Calu3 (cell line): ENCODE data around the gene SMARCC1. TPM values are rescaled to one million over a fixed set of nuclear protein-coding genes. Genes with fewer than 3 reads are reported as not detected.

ENCODE experiments used
- BruUV-seq: library from RNA; stranded (reverse); fragments of 400-500 nt; replicated peaks from 2 replicates; lab custom pipeline; 2021; lab: Mats Ljungman, UMichigan
- CTCF ChIA-PET: fragments of 300-600 bp; sonication (Branson Sonifier 250); formaldehyde crosslinking; loops from one replicate; lab custom pipeline; 2022; ENCODE audit warnings: antibody characterized with exemption; lab: Charles Lee
- DNase-seq: peaks from one replicate; pipeline ENCODE4 v3.0.0; 2022
- H3K27ac Mint-ChIP-seq: one replicate; pipeline ENCODE4 v1.8.0; 2022; ENCODE audit warnings: mixed read lengths; ENCODE audit not compliant: unreplicated experiment
- H3K27me3 Mint-ChIP-seq: one replicate; pipeline ENCODE4 v1.8.0; 2022; ENCODE audit warnings: mixed read lengths; ENCODE audit not compliant: unreplicated experiment
- H3K36me3 Mint-ChIP-seq: one replicate; pipeline ENCODE4 v1.8.0; 2022; ENCODE audit warnings: mild to moderate bottlenecking, moderate library complexity, mixed read lengths; ENCODE audit not compliant: insufficient read depth, unreplicated experiment
- H3K4me1 Mint-ChIP-seq: one replicate; pipeline ENCODE4 v1.8.0; 2022; ENCODE audit warnings: mild to moderate bottlenecking, low read depth, mixed read lengths; ENCODE audit not compliant: unreplicated experiment
- H3K4me3 Mint-ChIP-seq: one replicate; pipeline ENCODE4 v1.8.0; 2022; ENCODE audit warnings: mild to moderate bottlenecking, low read depth, moderate library complexity, mixed read lengths; ENCODE audit not compliant: unreplicated experiment
- H3K9me3 Mint-ChIP-seq: one replicate; pipeline ENCODE4 v1.8.0; 2022; ENCODE audit warnings: low read depth, mixed read lengths; ENCODE audit not compliant: unreplicated experiment
- CTCF ChIP-seq: fragments of 200-600 bp; IDR thresholded peaks from one replicate; pipeline ENCODE4 v1.8.0; 2022; ENCODE audit warnings: antibody characterized with exemption; ENCODE audit not compliant: unreplicated experiment
- intact Hi-C: fragments of 100-400 bp; cut with micrococcal nuclease; formaldehyde crosslinking; loops from one replicate; pipeline ENCODE4 v1.10.0; 2022; ENCODE audit not compliant: unreplicated experiment
- total RNA-seq: library from RNA; stranded (reverse); gene quantifications from 2 replicates; pipeline ENCODE4 v1.2.3, GENCODE V29; 2022

The SMARCC1 gene
- total RNA-seq, 1 experiment from 2014 or later: 122 TPM

- peaks cover 56% of the 10 kb centered on the region for H3K36me3 Mint-ChIP-seq
- no peaks in the 10 kb centered on the region for H3K9me3 Mint-ChIP-seq
- H3K4me1 Mint-ChIP-seq: peaks cover 10% of the 10 kb centered on the region
- no peak overlapping the region for H3K27ac Mint-ChIP-seq
- DNase-seq: no peak
- intact Hi-C loops: no loop called here
- CTCF ChIA-PET: no interaction called here
- TF ChIP-seq CTCF: no peak
- no peak overlapping the region for H3K4me3 Mint-ChIP-seq
- no TSS peak for BruUV-seq
- no peaks in the 10 kb centered on the region for H3K27me3 Mint-ChIP-seq
Observed at GRCh38 chr3:47607335-47607734, 174.4 kb downstream of the SMARCC1 start.

GRCh38 chr3:47606165-47606564, 175.5 kb downstream of the SMARCC1 start:
- no peak for TF ChIP-seq CTCF
- Mint-ChIP-seq H3K4me1 (no peaks in the 10 kb centered on the region), H3K9me3 (no peaks in the 10 kb centered on the region), H3K27ac (no peak overlapping the region), H3K27me3 (no peaks in the 10 kb centered on the region), H3K36me3 (peaks cover 56% of the 10 kb centered on the region), H3K4me3 (no peak overlapping the region)
- CTCF ChIA-PET: no interaction called here
- intact Hi-C loops: no loop called here
- BruUV-seq: no TSS peak
- DNase-seq: no peak

GRCh38 chr3:47605652-47606051, 176.0 kb downstream of the SMARCC1 start:
- H3K27ac Mint-ChIP-seq: no peak overlapping the region
- DNase-seq: no peak
- no peak for TF ChIP-seq CTCF
- no TSS peak for BruUV-seq
- H3K27me3 Mint-ChIP-seq: no peaks in the 10 kb centered on the region
- no peaks in the 10 kb centered on the region for H3K4me1 Mint-ChIP-seq
- H3K9me3 Mint-ChIP-seq: no peaks in the 10 kb centered on the region
- H3K4me3 Mint-ChIP-seq: no peak overlapping the region
- H3K36me3 Mint-ChIP-seq: peaks cover 58% of the 10 kb centered on the region
- intact Hi-C loops: no loop called here
- CTCF ChIA-PET: no interaction called here

- H3K27ac Mint-ChIP-seq: no peak overlapping the region
- no peak for DNase-seq
- peaks cover 44% of the 10 kb centered on the region for H3K36me3 Mint-ChIP-seq
- intact Hi-C loops: no loop called here
- no peaks in the 10 kb centered on the region for H3K9me3 Mint-ChIP-seq
- H3K27me3 Mint-ChIP-seq: no peaks in the 10 kb centered on the region
- CTCF ChIA-PET: no interaction called here
- BruUV-seq: no TSS peak
- H3K4me1 Mint-ChIP-seq: no peaks in the 10 kb centered on the region
- no peak for TF ChIP-seq CTCF
- H3K4me3 Mint-ChIP-seq: no peak overlapping the region
Observed at GRCh38 chr3:47604145-47604544, 177.5 kb downstream of the SMARCC1 start.
